Endometrium (tissue), 2 donors: ENCODE measurements around the gene LPIN1.
"Not testable (repeated sequence)": the region's sequence is repeated elsewhere in the genome, so short reads cannot be mapped to it uniquely, and the experiment has no call there.

ENCODE experiments used
- FAIRE-seq: peaks from 2 replicates; lab custom pipeline; 2012; peaks lifted over from hg19 to GRCh38; lab: Jason Lieb, UNC
- donor health status: control.
- donor health status: control.

Gene LPIN1

GRCh38 chr2:11835403-11835802, 89.0 kb downstream of the LPIN1 start:
- FAIRE-seq = no peak

- FAIRE-seq = no peak
Measured at GRCh38 chr2:11836647-11837219, 90.3 kb downstream of the LPIN1 start.

- no peak for FAIRE-seq
Measured at GRCh38 chr2:11837875-11838734, 91.7 kb downstream of the LPIN1 start.

- FAIRE-seq = no peak
Measured at GRCh38 chr2:11839916-11840315, 93.5 kb downstream of the LPIN1 start.

- FAIRE-seq = no peak
Measured at GRCh38 chr2:11842336-11842735, 95.9 kb downstream of the LPIN1 start.

GRCh38 chr2:11844798-11845197, 98.4 kb downstream of the LPIN1 start:
- FAIRE-seq = not testable (repeated sequence)

- not testable (repeated sequence) for FAIRE-seq
Measured at GRCh38 chr2:11847935-11848334, 101.5 kb downstream of the LPIN1 start.

GRCh38 chr2:11850082-11850481, 103.7 kb downstream of the LPIN1 start:
- no peak for FAIRE-seq

- FAIRE-seq = no peak
Measured at GRCh38 chr2:11852526-11853196, 106.2 kb downstream of the LPIN1 start.

GRCh38 chr2:11853197-11853588, 106.8 kb downstream of the LPIN1 start:
- FAIRE-seq = no peak

GRCh38 chr2:11855064-11855760, 108.8 kb downstream of the LPIN1 start:
- no peak for FAIRE-seq

- FAIRE-seq = no peak
Measured at GRCh38 chr2:11856095-11856494, 109.7 kb downstream of the LPIN1 start.

GRCh38 chr2:11858883-11859282, 112.5 kb downstream of the LPIN1 start:
- FAIRE-seq = no peak

- not testable (repeated sequence) for FAIRE-seq
Measured at GRCh38 chr2:11859975-11860374, 113.5 kb downstream of the LPIN1 start.

GRCh38 chr2:11861044-11861443, 114.6 kb downstream of the LPIN1 start:
- no peak for FAIRE-seq

GRCh38 chr2:11862049-11862448, 115.6 kb downstream of the LPIN1 start:
- no peak for FAIRE-seq

GRCh38 chr2:11863103-11863502, 116.7 kb downstream of the LPIN1 start:
- FAIRE-seq = no peak

- FAIRE-seq = no peak
Measured at GRCh38 chr2:11863513-11864328, 117.3 kb downstream of the LPIN1 start.

- no peak for FAIRE-seq
Measured at GRCh38 chr2:11864724-11865123, 118.3 kb downstream of the LPIN1 start.

GRCh38 chr2:11865378-11865777, 118.9 kb downstream of the LPIN1 start:
- FAIRE-seq = no peak

- no peak for FAIRE-seq
Measured at GRCh38 chr2:11865805-11866204, 119.4 kb downstream of the LPIN1 start.
